Neural progenitor cell (in vitro differentiated cells): ENCODE measurements around the gene SLMAP. TPM values are rescaled to one million over a fixed set of nuclear protein-coding genes. Genes with fewer than 3 reads are reported as not detected.

Source experiments
- DNase-seq: peaks from one replicate; pipeline ENCODE4 v3.0.0-alpha.2; 2016; ENCODE audit warnings: low spot score
- H2AFZ ChIP-seq: fragments of 200-600 bp; sonication (generic); replicated peaks from 2 replicates; pipeline ENCODE4 v1.6.1; 2016; ENCODE audit warnings: antibody characterized with exemption
- H3F3A ChIP-seq: fragments of 200-600 bp; sonication (generic); 2 replicates; pipeline ENCODE4 v1.6.1; 2016; ENCODE audit warnings: antibody characterized with exemption, low read depth
- H3K27ac ChIP-seq: fragments of 200-600 bp; sonication (generic); 2 replicates; pipeline ENCODE4 v1.5.1; 2016; ENCODE audit warnings: mild to moderate bottlenecking
- H3K27me3 ChIP-seq: fragments of 200-600 bp; sonication (generic); 2 replicates; pipeline ENCODE4 v1.6.1; 2016; ENCODE audit warnings: mild to moderate bottlenecking, moderate library complexity
- H3K36me3 ChIP-seq: fragments of 200-600 bp; sonication (generic); 2 replicates; pipeline ENCODE4 v1.5.1; 2016
- H3K4me1 ChIP-seq: fragments of 200-600 bp; sonication (generic); 2 replicates; pipeline ENCODE4 v1.6.1; 2016; ENCODE audit warnings: mixed run types
- H3K4me2 ChIP-seq: fragments of 200-600 bp; sonication (generic); 2 replicates; pipeline ENCODE4 v1.6.1; 2016
- H3K4me3 ChIP-seq: fragments of 200-600 bp; sonication (generic); 2 replicates; pipeline ENCODE4 v1.5.1; 2016
- H3K79me2 ChIP-seq: fragments of 200-600 bp; sonication (generic); 2 replicates; pipeline ENCODE4 v1.6.1; 2016; ENCODE audit warnings: low read depth
- H3K9ac ChIP-seq: fragments of 200-600 bp; sonication (generic); 2 replicates; pipeline ENCODE4 v1.6.1; 2016
- H3K9me3 ChIP-seq: fragments of 200-600 bp; sonication (generic); 2 replicates; pipeline ENCODE4 v1.5.1; 2016; ENCODE audit warnings: low read depth
- H4K20me1 ChIP-seq: fragments of 200-600 bp; sonication (generic); 2 replicates; pipeline ENCODE4 v1.6.1; 2016; ENCODE audit warnings: low read depth
- H3K27ac Mint-ChIP-seq: 3 replicates; pipeline ENCODE4 v1.8.0; 2021; ENCODE audit warnings: mixed read lengths
- H3K27me3 Mint-ChIP-seq: 2 replicates; pipeline ENCODE4 v1.8.0; 2022; ENCODE audit warnings: low read depth, mild to moderate bottlenecking, inconsistent platforms, moderate library complexity, mixed read lengths; ENCODE audit not compliant: insufficient read depth
- H3K36me3 Mint-ChIP-seq: 3 replicates; pipeline ENCODE4 v1.8.0; 2021; ENCODE audit warnings: mixed read lengths
- H3K4me1 Mint-ChIP-seq: 3 replicates; pipeline ENCODE4 v1.8.0; 2021; ENCODE audit warnings: mixed read lengths
- H3K4me3 Mint-ChIP-seq: 3 replicates; pipeline ENCODE4 v1.8.0; 2021; ENCODE audit warnings: mild to moderate bottlenecking, moderate library complexity, mixed read lengths
- H3K9me3 Mint-ChIP-seq: 3 replicates; pipeline ENCODE4 v1.8.0; 2020; ENCODE audit warnings: mixed read lengths
- EZH2 ChIP-seq: fragments of 200-600 bp; sonication (generic); IDR thresholded peaks from 2 replicates; pipeline ENCODE4 v1.6.1; 2017; ENCODE audit warnings: antibody characterized with exemption, mild to moderate bottlenecking, moderate library complexity
- EZH2phosphoT487 ChIP-seq: fragments of 200-600 bp; sonication (generic); IDR thresholded peaks from 2 replicates; pipeline ENCODE4 v1.6.1; 2017; ENCODE audit warnings: antibody characterized with exemption
- total RNA-seq: library from RNA; depleted of rRNA; stranded (reverse); fragments of >200 nt; gene quantifications from 2 replicates; pipeline ENCODE4 v1.2.3, GENCODE V29; 2015; ENCODE audit warnings: low replicate concordance
- TF ChIP-seq, protein P1 (sequence below): fragments of 200-600 bp; sonication (generic); IDR thresholded peaks from 2 replicates; pipeline ENCODE4 v1.5.1; 2017; ENCODE audit warnings: antibody characterized with exemption, mild to moderate bottlenecking

SLMAP gene
- total RNA-seq, 1 donor from 2014 or later: 59.4 TPM

DNA sequence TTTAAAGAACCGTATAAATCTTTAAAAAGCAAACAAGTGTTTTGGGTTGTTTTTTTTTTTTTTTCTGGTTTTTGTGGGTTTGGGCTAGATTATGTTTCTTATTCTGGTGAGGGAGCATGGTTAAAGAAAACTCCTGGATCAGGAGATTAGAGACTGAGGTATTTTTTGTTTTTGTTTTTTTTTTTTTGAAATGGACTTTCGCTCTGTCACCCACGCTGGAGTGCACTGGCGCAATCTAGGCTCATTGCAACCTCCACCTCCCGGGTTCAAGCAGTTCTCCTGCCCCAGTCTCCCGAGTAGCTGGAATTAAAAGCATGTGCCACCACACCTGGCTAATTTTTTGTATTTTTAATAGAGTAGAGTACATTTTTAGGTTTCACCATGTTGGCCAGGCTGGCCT, 95.2 kb downstream of the SLMAP start:
- no peak for TF ChIP-seq EZH2
- TF ChIP-seq, protein P1, sequence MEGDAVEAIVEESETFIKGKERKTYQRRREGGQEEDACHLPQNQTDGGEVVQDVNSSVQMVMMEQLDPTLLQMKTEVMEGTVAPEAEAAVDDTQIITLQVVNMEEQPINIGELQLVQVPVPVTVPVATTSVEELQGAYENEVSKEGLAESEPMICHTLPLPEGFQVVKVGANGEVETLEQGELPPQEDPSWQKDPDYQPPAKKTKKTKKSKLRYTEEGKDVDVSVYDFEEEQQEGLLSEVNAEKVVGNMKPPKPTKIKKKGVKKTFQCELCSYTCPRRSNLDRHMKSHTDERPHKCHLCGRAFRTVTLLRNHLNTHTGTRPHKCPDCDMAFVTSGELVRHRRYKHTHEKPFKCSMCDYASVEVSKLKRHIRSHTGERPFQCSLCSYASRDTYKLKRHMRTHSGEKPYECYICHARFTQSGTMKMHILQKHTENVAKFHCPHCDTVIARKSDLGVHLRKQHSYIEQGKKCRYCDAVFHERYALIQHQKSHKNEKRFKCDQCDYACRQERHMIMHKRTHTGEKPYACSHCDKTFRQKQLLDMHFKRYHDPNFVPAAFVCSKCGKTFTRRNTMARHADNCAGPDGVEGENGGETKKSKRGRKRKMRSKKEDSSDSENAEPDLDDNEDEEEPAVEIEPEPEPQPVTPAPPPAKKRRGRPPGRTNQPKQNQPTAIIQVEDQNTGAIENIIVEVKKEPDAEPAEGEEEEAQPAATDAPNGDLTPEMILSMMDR: no peak
- TF ChIP-seq EZH2phosphoT487: no peak
- no peaks in the 10 kb centered on the region for H3K27me3 Mint-ChIP-seq
- H2AFZ ChIP-seq: no peak overlapping the region
- H3K4me3 ChIP-seq: no peak overlapping the region
- no peaks in the 10 kb centered on the region for H3K9me3 Mint-ChIP-seq
- H3K9ac ChIP-seq: no peak overlapping the region
- no peak for DNase-seq
- no peak overlapping the region for H3K27ac Mint-ChIP-seq
- H3K36me3 Mint-ChIP-seq: peaks cover 2% of the 10 kb centered on the region
- no peaks in the 10 kb centered on the region for H3K9me3 ChIP-seq
- H3K4me2 ChIP-seq: no peak overlapping the region
- H3K79me2 ChIP-seq: no peaks in the 10 kb centered on the region
- no peaks in the 10 kb centered on the region for H3F3A ChIP-seq
- no peaks in the 10 kb centered on the region for H3K4me1 Mint-ChIP-seq
- no peaks in the 10 kb centered on the region for H4K20me1 ChIP-seq
- no peaks in the 10 kb centered on the region for H3K27me3 ChIP-seq
- H3K4me3 Mint-ChIP-seq: no peak overlapping the region
- H3K4me1 ChIP-seq: no peaks in the 10 kb centered on the region
- no peaks in the 10 kb centered on the region for H3K36me3 ChIP-seq
- no peak overlapping the region for H3K27ac ChIP-seq

DNA sequence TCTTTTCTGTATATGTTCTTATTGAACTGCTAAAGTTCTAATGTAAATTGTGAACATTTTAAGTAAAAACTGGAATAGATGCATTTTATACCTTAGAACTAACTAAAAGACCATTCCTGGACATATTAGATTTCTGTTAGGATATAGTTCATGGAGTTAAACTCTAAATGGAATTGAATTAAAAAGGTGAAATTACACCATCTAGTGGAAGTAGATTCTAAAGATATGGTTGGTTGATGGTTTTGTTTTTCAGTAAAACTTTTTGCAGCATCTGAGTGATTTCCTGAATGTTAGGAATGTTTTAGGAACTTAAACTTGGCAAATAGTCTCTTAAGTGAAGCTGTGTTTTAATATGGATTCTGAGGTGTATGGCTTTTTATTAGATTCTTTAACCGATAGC, 96.8 kb downstream of the SLMAP start:
- Mint-ChIP-seq H3K27me3 (no peaks in the 10 kb centered on the region), H3K4me3 (no peak overlapping the region), H3K9me3 (no peaks in the 10 kb centered on the region), H3K27ac (no peak overlapping the region), H3K4me1 (no peaks in the 10 kb centered on the region), H3K36me3 (peaks cover 2% of the 10 kb centered on the region)
- Histone ChIP-seq H3K4me3 (no peak overlapping the region), H3K9me3 (no peaks in the 10 kb centered on the region), H3K4me2 (no peak overlapping the region), H3K27ac (no peak overlapping the region), H4K20me1 (no peaks in the 10 kb centered on the region), H3K79me2 (no peaks in the 10 kb centered on the region), H3K4me1 (no peaks in the 10 kb centered on the region), H3F3A (no peaks in the 10 kb centered on the region), H3K9ac (no peak overlapping the region), H3K36me3 (no peaks in the 10 kb centered on the region), H2AFZ (no peak overlapping the region), H3K27me3 (no peaks in the 10 kb centered on the region)
- TF ChIP-seq EZH2phosphoT487: no peak
- TF ChIP-seq, protein P1: peak; percentile 30
- no peak for DNase-seq

DNA sequence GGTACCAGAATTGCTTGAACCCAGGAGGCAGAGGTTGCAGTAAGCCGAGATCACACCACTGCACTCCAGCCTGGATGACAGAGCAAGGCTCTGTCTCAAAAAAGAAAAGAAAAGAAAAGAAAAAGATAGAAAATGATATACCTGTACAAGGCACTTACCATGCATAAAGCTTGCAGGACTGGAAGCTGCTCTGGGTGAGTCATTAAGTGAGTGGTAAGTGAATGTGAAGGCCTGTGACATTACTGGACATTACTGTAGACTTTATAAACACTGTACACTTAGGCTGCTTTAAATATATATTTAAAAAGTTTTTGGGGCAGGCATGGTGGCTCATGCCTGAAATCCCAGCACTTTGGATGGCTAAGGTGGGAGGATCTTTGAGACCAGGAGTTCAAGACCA, 99.2 kb downstream of the SLMAP start:
- Mint-ChIP-seq H3K27me3 (no peaks in the 10 kb centered on the region), H3K9me3 (no peaks in the 10 kb centered on the region), H3K27ac (no peak overlapping the region), H3K4me3 (no peak overlapping the region), H3K4me1 (no peaks in the 10 kb centered on the region), H3K36me3 (peaks cover 4% of the 10 kb centered on the region)
- Histone ChIP-seq H3K27ac (no peak overlapping the region), H3K9ac (no peak overlapping the region), H3K27me3 (no peaks in the 10 kb centered on the region), H4K20me1 (no peaks in the 10 kb centered on the region), H3K4me2 (no peak overlapping the region), H3K9me3 (no peaks in the 10 kb centered on the region), H2AFZ (no peak overlapping the region), H3K4me3 (no peak overlapping the region), H3K36me3 (no peaks in the 10 kb centered on the region), H3K79me2 (no peaks in the 10 kb centered on the region), H3F3A (no peaks in the 10 kb centered on the region), H3K4me1 (no peaks in the 10 kb centered on the region)
- DNase-seq: no peak
- TF ChIP-seq, protein P1: no peak
- no peak for TF ChIP-seq EZH2phosphoT487
- no peak for TF ChIP-seq EZH2

DNA sequence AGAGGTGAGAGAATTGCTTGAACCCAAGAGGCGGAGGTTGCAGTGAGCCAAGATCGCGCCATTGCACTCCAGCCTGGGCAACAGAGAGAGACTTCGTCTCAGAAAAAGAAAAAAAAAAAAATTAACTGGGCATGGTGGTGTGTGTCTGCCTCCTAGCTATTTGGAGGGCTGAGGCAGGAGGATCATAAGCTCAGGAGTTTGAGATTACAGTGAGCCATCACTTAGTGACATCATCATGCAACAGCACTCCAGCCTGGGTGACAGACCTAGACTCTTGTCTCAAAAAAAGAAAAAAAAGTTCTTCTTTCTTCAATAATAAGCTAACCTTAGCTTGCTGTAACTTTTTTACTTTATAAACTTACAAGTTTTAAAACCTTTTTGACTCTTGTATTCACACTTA, 99.8 kb downstream of the SLMAP start:
- H3K27me3 ChIP-seq: no peaks in the 10 kb centered on the region
- no peaks in the 10 kb centered on the region for H3K9me3 ChIP-seq
- no peak for DNase-seq
- H3K79me2 ChIP-seq: no peaks in the 10 kb centered on the region
- H3K27ac Mint-ChIP-seq: no peak overlapping the region
- H3K36me3 ChIP-seq: no peaks in the 10 kb centered on the region
- no peak overlapping the region for H2AFZ ChIP-seq
- no peak overlapping the region for H3K4me3 Mint-ChIP-seq
- no peak overlapping the region for H3K9ac ChIP-seq
- TF ChIP-seq, protein P1: no peak
- no peak for TF ChIP-seq EZH2phosphoT487
- no peak for TF ChIP-seq EZH2
- no peaks in the 10 kb centered on the region for H3F3A ChIP-seq
- H3K27ac ChIP-seq: no peak overlapping the region
- no peaks in the 10 kb centered on the region for H4K20me1 ChIP-seq
- no peak overlapping the region for H3K4me2 ChIP-seq
- H3K9me3 Mint-ChIP-seq: no peaks in the 10 kb centered on the region
- no peaks in the 10 kb centered on the region for H3K27me3 Mint-ChIP-seq
- peaks cover 2% of the 10 kb centered on the region for H3K4me1 Mint-ChIP-seq
- peaks cover 6% of the 10 kb centered on the region for H3K36me3 Mint-ChIP-seq
- H3K4me1 ChIP-seq: no peaks in the 10 kb centered on the region
- no peak overlapping the region for H3K4me3 ChIP-seq
